RWPE2 (cell line): ENCODE results near the gene EFNA5.

ENCODE experiments used
- ATAC-seq: fragments of 200-7000 bp; cut with Tn5 transposase; 3 replicates; pipeline ENCODE4 v1.9.1; 2021; ENCODE audit warnings: low read depth
- DNase-seq: peaks from one replicate; pipeline ENCODE4 v3.0.0-alpha.2; 2020; ENCODE audit warnings: low spot score
- H3K27ac ChIP-seq: fragments of 450-650 bp; 2 replicates; pipeline ENCODE4 v1.5.1; 2017; ENCODE audit warnings: mild to moderate bottlenecking; ENCODE audit not compliant: poor library complexity, severe bottlenecking
- H3K27me3 ChIP-seq: fragments of 250-450 bp; sonication (Bioruptor Pico); 2 replicates; pipeline ENCODE4 v1.5.1; 2021; ENCODE audit warnings: mild to moderate bottlenecking, moderate library complexity; ENCODE audit not compliant: insufficient read depth, poor library complexity, severe bottlenecking
- H3K36me3 ChIP-seq: fragments of 250-450 bp; sonication (Bioruptor Pico); 2 replicates; pipeline ENCODE4 v1.5.1; 2020; ENCODE audit warnings: low read depth, mild to moderate bottlenecking, moderate library complexity
- H3K4me1 ChIP-seq: fragments of 250-450 bp; sonication (Bioruptor Pico); 2 replicates; pipeline ENCODE4 v1.5.1; 2021; ENCODE audit warnings: mild to moderate bottlenecking, moderate library complexity; ENCODE audit not compliant: insufficient read depth, poor library complexity, severe bottlenecking
- H3K4me3 ChIP-seq: fragments of 250-450 bp; sonication (Bioruptor Pico); 2 replicates; pipeline ENCODE4 v1.5.1; 2021; ENCODE audit warnings: mild to moderate bottlenecking, moderate library complexity; ENCODE audit not compliant: severe bottlenecking
- H3K9me3 ChIP-seq: fragments of 250-450 bp; sonication (Bioruptor Pico); 2 replicates; pipeline ENCODE4 v1.5.1; 2021; ENCODE audit warnings: mild to moderate bottlenecking, moderate library complexity; ENCODE audit not compliant: severe bottlenecking
- CTCF ChIP-seq: fragments of 450-650 bp; IDR thresholded peaks from one replicate; pipeline ENCODE4 v1.5.1; 2017; ENCODE audit warnings: mild to moderate bottlenecking, moderate library complexity; ENCODE audit not compliant: poor library complexity, severe bottlenecking

EFNA5 gene

GRCh38 chr5:107640568-107640967 lies 30.2 kb downstream of the EFNA5 start:
- Histone ChIP-seq H3K27ac (no peak overlapping the region), H3K27me3 (no peaks in the 10 kb centered on the region)

GRCh38 chr5:107639990-107640389 lies 30.7 kb downstream of the EFNA5 start:
- H3K4me3 ChIP-seq = no peak overlapping the region
- no peaks in the 10 kb centered on the region for H3K4me1 ChIP-seq
- DNase-seq (no peak), ATAC-seq (no peak)
- H3K27ac ChIP-seq = no peak overlapping the region
- H3K36me3 ChIP-seq = peaks cover 3% of the 10 kb centered on the region; the same call in 1 of the 2 replicates
- no peaks in the 10 kb centered on the region for H3K9me3 ChIP-seq
- no peaks in the 10 kb centered on the region for H3K27me3 ChIP-seq
- TF ChIP-seq CTCF = no peak

More at GRCh38 chr5:107640568-107640967, 30.2 kb downstream of the EFNA5 start:
- TF ChIP-seq CTCF = no peak
- Histone ChIP-seq H3K4me3 (no peak overlapping the region), H3K9me3 (no peaks in the 10 kb centered on the region), H3K4me1 (no peaks in the 10 kb centered on the region), H3K36me3 (peaks cover 3% of the 10 kb centered on the region; the same call in 1 of the 2 replicates)
- DNase-seq = no peak
- ATAC-seq = no peak

GRCh38 chr5:107636555-107636954 lies 34.2 kb downstream of the EFNA5 start:
- no peaks in the 10 kb centered on the region for H3K27me3 ChIP-seq
- no peaks in the 10 kb centered on the region for H3K9me3 ChIP-seq
- peaks cover 3% of the 10 kb centered on the region; the same call in 1 of the 2 replicates for H3K36me3 ChIP-seq
- H3K4me3 ChIP-seq = no peak overlapping the region
- DNase-seq = no peak
- H3K27ac ChIP-seq = no peak overlapping the region
- TF ChIP-seq CTCF = no peak
- ATAC-seq = no peak
- no peaks in the 10 kb centered on the region for H3K4me1 ChIP-seq

GRCh38 chr5:107636068-107636467 lies 34.7 kb downstream of the EFNA5 start:
- DNase-seq = no peak
- no peak overlapping the region for H3K4me3 ChIP-seq
- H3K27ac ChIP-seq = no peak overlapping the region
- H3K36me3 ChIP-seq = peaks cover 3% of the 10 kb centered on the region; the same call in 1 of the 2 replicates
- ATAC-seq = no peak
- no peaks in the 10 kb centered on the region for H3K9me3 ChIP-seq
- no peak for TF ChIP-seq CTCF
- no peaks in the 10 kb centered on the region for H3K4me1 ChIP-seq
- no peaks in the 10 kb centered on the region for H3K27me3 ChIP-seq

- no peak for DNase-seq
- H3K36me3 ChIP-seq = peaks cover 3% of the 10 kb centered on the region; the same call in 1 of the 2 replicates
- ATAC-seq = no peak
- H3K4me3 ChIP-seq = no peak overlapping the region
- TF ChIP-seq CTCF = no peak
- H3K27me3 ChIP-seq = no peaks in the 10 kb centered on the region
- H3K9me3 ChIP-seq = no peaks in the 10 kb centered on the region
- no peak overlapping the region for H3K27ac ChIP-seq
- H3K4me1 ChIP-seq = no peaks in the 10 kb centered on the region
Measured at GRCh38 chr5:107634981-107635848, 35.5 kb downstream of the EFNA5 start.
